Aorta (tissue), 5 donors: ENCODE results near the gene CLCN5. TPM values are rescaled to one million over a fixed set of nuclear protein-coding genes. Genes with fewer than 3 reads are reported as not detected.

Source experiments
- ATAC-seq: fragments of 200-7000 bp; cut with Tn5 transposase; one replicate; pipeline ENCODE4 v1.9.1; 2022; ENCODE audit warnings: moderate library complexity; ENCODE audit not compliant: low FRiP score
- DNase-seq, 2 donors: peaks; one replicate each; pipeline ENCODE4 v3.0.0-alpha.2; 2020
- H3K27ac ChIP-seq, 2 donors: one replicate each; pipeline ENCODE4 v1.5.1; 2013; ENCODE audit warnings: low read length in 2 of 2, mild to moderate bottlenecking in 2 of 2, moderate library complexity in 2 of 2, control low read depth in 1 of 2, inconsistent platforms in 1 of 2, low read depth in 1 of 2
- H3K27me3 ChIP-seq, 2 donors: one replicate each; pipeline ENCODE4 v1.6.1; 2013; ENCODE audit warnings: control low read depth in 1 of 2, low read length in 1 of 2, mild to moderate bottlenecking in 1 of 2, moderate library complexity in 1 of 2; ENCODE audit not compliant: insufficient read depth in 2 of 2, control insufficient read depth in 1 of 2
- H3K36me3 ChIP-seq, 2 donors: one replicate each; pipeline ENCODE4 v1.6.1; 2013; ENCODE audit warnings: control low read depth in 1 of 2, low read length in 1 of 2, mild to moderate bottlenecking in 1 of 2; ENCODE audit not compliant: insufficient read depth in 2 of 2, control insufficient read depth in 1 of 2
- H3K4me1 ChIP-seq, 2 donors: one replicate each; pipeline ENCODE4 v1.6.1; 2013; ENCODE audit warnings: low read length in 2 of 2, control low read depth in 1 of 2, mild to moderate bottlenecking in 1 of 2, moderate library complexity in 1 of 2; ENCODE audit not compliant: insufficient read depth in 2 of 2, control insufficient read depth in 1 of 2
- H3K4me3 ChIP-seq, 2 donors: one replicate each; pipeline ENCODE4 v1.5.1; 2013; ENCODE audit warnings: low read length in 2 of 2, control low read depth in 1 of 2, mild to moderate bottlenecking in 1 of 2
- H3K9me3 ChIP-seq: one replicate; pipeline ENCODE4 v1.6.1; 2013; ENCODE audit warnings: mild to moderate bottlenecking, low read length; ENCODE audit not compliant: control insufficient read depth
- WGBS, 2 donors: extraction: QIAGEN DNeasy Blood & Tissue Kit; methylation state at CpG; one replicate each; pipeline ENCODE4 v1.1.7; 2013; 5-methylcytosine and 5-hydroxymethylcytosine counted together
- intact Hi-C, 2 donors: fragments of 100-400 bp; cut with DNase I; formaldehyde crosslinking; loops; one replicate each; pipeline versions ENCODE4 v1.14.2 to v1.15.0; 2022
- polyA plus RNA-seq, 2 donors: library from polyadenylated mRNA; stranded (reverse); fragments of 200-250 nt; gene quantifications; one replicate each; pipeline ENCODE4 v1.2.3, GENCODE V29; 2013
- total RNA-seq, 2 donors: library from RNA; stranded (reverse); fragmentation: NEBNext Ultra II Directional; extraction: Animal tissue kit (Norgen Biotek cat#: 25700); gene quantifications; one replicate each; pipeline ENCODE4 v1.2.1, GENCODE V29; 2021
- donor health status: healthy with polysubstance abuse.
- donor health status: Bipolar disorder and iron deficiency.
- donor health status: DM: no; HTN: no; CAD: no.
- donor health status: DM: no; HTN: no; CAD: no.
- donor health status: DM: yes; HTN: yes; CAD: no.

Gene CLCN5
- total and polyA plus RNA-seq, 4 donors: 0.88 to 9.4 (median 2.9) TPM

DNA sequence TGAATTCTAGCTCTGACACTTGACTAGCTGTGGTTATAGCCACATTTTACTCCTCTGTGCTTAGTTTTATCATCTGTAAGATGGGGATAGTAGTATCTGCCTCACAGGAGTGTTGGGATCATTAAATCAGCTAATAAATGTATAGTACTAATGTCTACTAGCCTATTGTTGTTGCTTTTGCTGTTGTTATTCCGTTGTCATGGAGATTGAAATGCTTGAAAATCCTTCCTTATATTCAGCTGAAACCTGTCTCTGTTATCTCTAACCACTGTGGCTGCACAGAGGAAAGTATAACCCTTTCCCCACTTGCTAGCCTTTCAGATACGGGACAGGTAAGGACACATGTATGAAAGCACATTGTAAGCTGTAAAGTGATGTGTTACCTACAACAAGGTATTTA, 33.9 kb downstream of the CLCN5 start:
- H3K9me3 ChIP-seq: no peaks in the 10 kb centered on the region
- H3K4me1 ChIP-seq: no peaks in the 10 kb centered on the region
- H3K27ac ChIP-seq: no peak overlapping the region
- DNase-seq (no peak), ATAC-seq (no peak)
- no peak overlapping the region for H3K4me3 ChIP-seq
- no peaks in the 10 kb centered on the region for H3K27me3 ChIP-seq
- intact Hi-C loops: no loop called here
- no peaks in the 10 kb centered on the region for H3K36me3 ChIP-seq
- WGBS, 2 donors: 79 to 91% methylated on average over 2 of the region's 2 CpGs

GRCh38 chrX:49958727-49959485, 36.5 kb downstream of the CLCN5 start:
- H3K36me3 ChIP-seq: no peaks in the 10 kb centered on the region
- DNase-seq (no peak), ATAC-seq (no peak)
- 77 to 95% methylated on average over 4 of the region's 4 CpGs for WGBS, 2 donors
- no peaks in the 10 kb centered on the region for H3K9me3 ChIP-seq
- no peak overlapping the region for H3K27ac ChIP-seq
- no peaks in the 10 kb centered on the region for H3K4me1 ChIP-seq
- intact Hi-C loops: no loop called here
- H3K27me3 ChIP-seq: no peaks in the 10 kb centered on the region
- no peak overlapping the region for H3K4me3 ChIP-seq

GRCh38 chrX:49959602-49960001, 37.2 kb downstream of the CLCN5 start:
- ATAC-seq (no peak), DNase-seq (no peak)
- H3K27ac ChIP-seq: no peak overlapping the region
- H3K9me3 ChIP-seq: no peaks in the 10 kb centered on the region
- H3K36me3 ChIP-seq: no peaks in the 10 kb centered on the region
- no peak overlapping the region for H3K4me3 ChIP-seq
- WGBS, 2 donors: 58 to 76% methylated on average over 2 of the region's 2 CpGs
- no peaks in the 10 kb centered on the region for H3K27me3 ChIP-seq
- intact Hi-C loops: no loop called here
- H3K4me1 ChIP-seq: no peaks in the 10 kb centered on the region

- Histone ChIP-seq H3K27me3 (no peaks in the 10 kb centered on the region), H3K9me3 (no peaks in the 10 kb centered on the region), H3K4me1 (no peaks in the 10 kb centered on the region), H3K27ac (no peak overlapping the region), H3K36me3 (no peaks in the 10 kb centered on the region), H3K4me3 (no peak overlapping the region)
- WGBS, 2 donors: 48 to 60% methylated on average over 1 of the region's 1 CpG
- ATAC-seq: no peak
- intact Hi-C loops: no loop called here
- no peak for DNase-seq
These were observed 37.7 kb downstream of the CLCN5 start for GRCh38 chrX:49960061-49960460.

- DNase-seq (no peak), ATAC-seq (no peak)
- Histone ChIP-seq H3K27ac (no peak overlapping the region), H3K36me3 (no peaks in the 10 kb centered on the region), H3K27me3 (no peaks in the 10 kb centered on the region), H3K9me3 (no peaks in the 10 kb centered on the region), H3K4me3 (no peak overlapping the region), H3K4me1 (no peaks in the 10 kb centered on the region)
- 51 to 53% methylated on average over 2 of the region's 2 CpGs for WGBS, 2 donors
- intact Hi-C loops: no loop called here
These were observed 48.3 kb downstream of the CLCN5 start for GRCh38 chrX:49970674-49971073.

- Histone ChIP-seq H3K4me1 (no peaks in the 10 kb centered on the region), H3K27me3 (no peaks in the 10 kb centered on the region), H3K9me3 (no peaks in the 10 kb centered on the region), H3K4me3 (no peak overlapping the region), H3K27ac (no peak overlapping the region), H3K36me3 (no peaks in the 10 kb centered on the region)
- DNase-seq (no peak), ATAC-seq (no peak)
- 90 to 91% methylated on average over 5 of the region's 5 CpGs for WGBS, 2 donors
- intact Hi-C loops: no loop called here
These were observed 50.0 kb downstream of the CLCN5 start for GRCh38 chrX:49972328-49972860.

DNA sequence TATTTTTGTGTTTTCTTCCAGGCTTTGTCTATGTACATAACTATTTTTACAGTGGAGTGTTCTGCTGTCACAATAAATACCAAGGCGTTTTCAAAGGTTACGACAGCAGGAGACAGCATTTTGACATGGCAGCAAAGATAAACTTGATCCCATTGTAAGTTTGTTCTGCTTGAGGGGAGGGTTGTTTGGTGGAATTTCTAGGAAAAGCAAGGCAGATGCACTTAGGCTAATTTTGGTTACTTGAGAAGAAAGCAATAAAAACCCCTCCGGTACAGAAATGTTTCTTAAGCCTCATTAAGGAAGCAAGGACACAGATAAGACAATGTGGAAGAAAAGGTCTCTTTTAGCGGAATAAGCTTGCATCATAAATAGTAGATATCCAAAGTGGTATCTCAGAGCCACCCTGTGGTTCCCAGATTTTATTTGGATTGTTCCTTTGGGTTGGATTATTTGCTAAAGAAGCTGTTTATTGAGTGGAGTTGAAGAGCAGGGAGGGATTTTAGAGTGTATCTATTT, 54.3 kb downstream of the CLCN5 start:
- intact Hi-C loops: no loop called here
- Histone ChIP-seq H3K36me3 (no peaks in the 10 kb centered on the region), H3K9me3 (no peaks in the 10 kb centered on the region), H3K4me1 (no peaks in the 10 kb centered on the region), H3K27ac (no peak overlapping the region), H3K4me3 (no peak overlapping the region), H3K27me3 (no peaks in the 10 kb centered on the region)
- DNase-seq (no peak), ATAC-seq (no peak)
- 72 to 83% methylated on average over 4 of the region's 4 CpGs for WGBS, 2 donors

DNA sequence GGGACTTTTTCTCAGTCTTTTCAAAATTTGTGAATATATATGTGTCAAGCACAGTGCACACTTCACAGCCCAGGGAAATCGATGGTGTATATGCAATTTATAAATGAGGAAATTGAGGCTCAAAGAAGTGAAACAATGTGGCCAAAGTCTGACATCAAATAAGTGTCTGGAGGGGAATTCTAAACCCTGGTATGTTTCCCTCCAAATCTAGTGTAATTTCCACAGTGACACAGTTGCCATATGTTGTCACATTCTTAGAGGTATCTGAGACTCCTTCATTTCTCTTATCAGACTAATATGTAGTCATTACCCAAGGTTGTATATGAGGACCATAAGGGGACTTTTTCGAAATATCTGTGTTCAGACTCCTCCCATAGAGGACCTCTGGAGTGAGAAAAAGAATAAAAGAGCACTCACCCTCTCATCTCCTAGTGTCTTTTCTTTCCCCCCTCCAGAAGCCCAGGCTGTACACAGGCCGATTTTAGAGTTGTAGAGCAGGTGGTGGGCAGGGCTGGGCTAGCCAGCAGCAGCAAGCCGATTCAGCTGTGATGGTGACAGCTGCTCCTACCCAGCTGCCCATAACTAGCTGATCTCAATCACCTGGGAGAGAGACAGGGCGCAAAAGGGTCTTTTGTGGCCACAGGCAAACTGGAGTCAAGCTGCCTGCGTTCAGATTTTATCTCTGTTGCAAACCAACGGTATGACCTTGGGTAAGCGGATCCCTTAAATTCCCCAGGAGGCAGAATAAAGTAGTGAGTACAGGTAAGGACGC, 55.1 kb downstream of the CLCN5 start:
- DNase-seq: no peak
- Histone ChIP-seq H3K27me3 (no peaks in the 10 kb centered on the region), H3K27ac (no peak overlapping the region), H3K36me3 (no peaks in the 10 kb centered on the region), H3K4me1 (no peaks in the 10 kb centered on the region), H3K4me3 (no peak overlapping the region), H3K9me3 (no peaks in the 10 kb centered on the region)
- 57 to 83% methylated on average over 9 of the region's 9 CpGs for WGBS, 2 donors
- intact Hi-C loops: no loop called here
- no peak for ATAC-seq
